Measurements from ENCODE around the gene IRF4. TPM values are rescaled to one million over a fixed set of nuclear protein-coding genes. Genes with fewer than 3 reads are reported as not detected.

Gene IRF4
- total and polyA plus RNA-seq, 2 donors (not counting 3 experiments of a cell fraction or from before 2014, with no cell fraction given), result not detected

DNA sequence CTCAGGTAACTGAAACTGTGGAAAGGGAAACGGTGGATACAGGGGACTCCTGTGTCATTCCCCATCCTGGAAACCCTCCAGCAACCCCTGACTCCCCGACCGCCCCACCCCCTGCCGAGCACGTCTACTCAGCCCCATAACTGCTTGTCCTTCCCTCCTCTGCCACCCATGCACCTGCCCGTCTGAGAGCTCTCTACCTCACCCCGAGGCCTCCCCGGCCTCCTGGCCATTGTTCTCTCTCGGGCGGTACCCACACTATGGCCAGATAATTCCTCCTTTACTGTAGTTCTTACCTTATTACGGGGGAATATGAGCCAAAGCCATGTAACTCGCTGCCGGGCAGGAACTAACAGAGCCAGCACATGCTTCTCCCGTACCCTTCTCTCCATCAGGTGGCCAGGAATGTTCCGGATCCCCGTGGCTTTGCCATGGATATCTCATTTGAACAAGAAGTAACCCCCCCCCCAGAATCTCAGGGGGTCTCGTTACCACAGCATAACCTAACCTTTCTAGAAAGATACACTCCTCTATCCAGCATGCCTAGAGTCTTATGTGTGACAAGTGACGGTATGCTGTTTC, 4.8 kb upstream of the IRF4 start:
- H3K36me3 ChIP-seq (ENCODE audit: control insufficient read depth in 2 of 2, extremely low read depth in 1 of 2, insufficient read depth in 2 of 2, low read length in 2 of 2), result no peaks in the 10 kb centered on the region
- H3K27me3 ChIP-seq (ENCODE audit: control insufficient read depth in 2 of 2, insufficient read depth in 2 of 2, low read length in 2 of 2), result peaks cover 23 to 28% of the 10 kb centered on the region in 2 experiments
- TF ChIP-seq EZH2 (IDR thresholded peaks at IDR 0.05; ENCODE audit: borderline replicate concordance, low read depth, low read length, severe bottlenecking), result no peak
- TF ChIP-seq JUN (IDR thresholded peaks at IDR 0.05; ENCODE audit: borderline replicate concordance, insufficient read depth, insufficient read length, low read depth), result no peak
- TF ChIP-seq POLR2AphosphoS5 (IDR thresholded peaks at IDR 0.05; ENCODE audit: insufficient read depth, low read depth, low read length), result no peak
- TF ChIP-seq MAX (IDR thresholded peaks at IDR 0.05; ENCODE audit: insufficient read depth, insufficient read length), result no peak
- TF ChIP-seq, protein P1, sequence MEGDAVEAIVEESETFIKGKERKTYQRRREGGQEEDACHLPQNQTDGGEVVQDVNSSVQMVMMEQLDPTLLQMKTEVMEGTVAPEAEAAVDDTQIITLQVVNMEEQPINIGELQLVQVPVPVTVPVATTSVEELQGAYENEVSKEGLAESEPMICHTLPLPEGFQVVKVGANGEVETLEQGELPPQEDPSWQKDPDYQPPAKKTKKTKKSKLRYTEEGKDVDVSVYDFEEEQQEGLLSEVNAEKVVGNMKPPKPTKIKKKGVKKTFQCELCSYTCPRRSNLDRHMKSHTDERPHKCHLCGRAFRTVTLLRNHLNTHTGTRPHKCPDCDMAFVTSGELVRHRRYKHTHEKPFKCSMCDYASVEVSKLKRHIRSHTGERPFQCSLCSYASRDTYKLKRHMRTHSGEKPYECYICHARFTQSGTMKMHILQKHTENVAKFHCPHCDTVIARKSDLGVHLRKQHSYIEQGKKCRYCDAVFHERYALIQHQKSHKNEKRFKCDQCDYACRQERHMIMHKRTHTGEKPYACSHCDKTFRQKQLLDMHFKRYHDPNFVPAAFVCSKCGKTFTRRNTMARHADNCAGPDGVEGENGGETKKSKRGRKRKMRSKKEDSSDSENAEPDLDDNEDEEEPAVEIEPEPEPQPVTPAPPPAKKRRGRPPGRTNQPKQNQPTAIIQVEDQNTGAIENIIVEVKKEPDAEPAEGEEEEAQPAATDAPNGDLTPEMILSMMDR (IDR thresholded peaks at IDR 0.05; ENCODE audit: extremely low read depth in 1 of 2, insufficient read depth in 1 of 2, low read depth in 1 of 2, low read length in 2 of 2), result no peak
- no peak for TF ChIP-seq FOS (IDR thresholded peaks at IDR 0.05; ENCODE audit: borderline replicate concordance, insufficient read depth, low read length)
- TF ChIP-seq POLR2A (IDR thresholded peaks at IDR 0.05; ENCODE audit: low read depth, low read length), result no peak
- no peak for TF ChIP-seq MYC (IDR thresholded peaks at IDR 0.05; ENCODE audit: low read depth, low read length)
- BruUV-seq (replicated peaks), result no TSS peak
- H3K9ac ChIP-seq (replicated peaks; ENCODE audit: extremely low read depth, insufficient read depth, low read length), result no peak overlapping the region
- peaks cover 2% of the 10 kb centered on the region for H3K9me3 ChIP-seq (replicated peaks; ENCODE audit: control insufficient read depth, insufficient read depth, low read length)
- no peaks in the 10 kb centered on the region for H4K20me1 ChIP-seq (replicated peaks; ENCODE audit: control insufficient read depth, extremely low read depth, insufficient read depth, low read length)
- ChIA-PET POLR2A (no interaction called here), CTCF (no interaction called here)
- no peak overlapping the region for H3K4me2 ChIP-seq (ENCODE audit: insufficient read depth, low read length)
- no peak for DNase-seq (ENCODE audit: low read depth, low spot score)
- dilution Hi-C loops (cut with MboI; ENCODE audit: extremely low pct_ligation_motif_present, low sequenced_read_pairs) (no loop called here), intact Hi-C loops (cut with micrococcal nuclease) (no loop called here)
- no peaks in the 10 kb centered on the region for H3K4me1 ChIP-seq (ENCODE audit: control insufficient read depth, extremely low read depth, insufficient read depth, low read length)
- no peak overlapping the region for H3K4me3 ChIP-seq (replicated peaks in 1 of 3; ENCODE audit: insufficient read depth in 1 of 3, low read depth in 1 of 3, low read length in 3 of 3)
- H3K79me2 ChIP-seq (ENCODE audit: control insufficient read depth, insufficient read depth, low read length), result no peaks in the 10 kb centered on the region
- H3K27ac ChIP-seq (ENCODE audit: insufficient read depth, low read depth, low read length), result no peak overlapping the region
- H3K9me1 ChIP-seq (replicated peaks; ENCODE audit: control insufficient read depth, extremely low read depth, insufficient read depth, low read length), result no peaks in the 10 kb centered on the region
- no peak overlapping the region for H2AFZ ChIP-seq (ENCODE audit: low read depth, low read length)
- FAIRE-seq, result no peak
